Mesothelial cell of epicardium (in vitro differentiated cells): ENCODE results near the gene STAC3. TPM values are rescaled to one million over a fixed set of nuclear protein-coding genes. Genes with fewer than 3 reads are reported as not detected.

ENCODE experiments used
- DNase-seq, 2 experiments: peaks; one replicate each; pipeline ENCODE4 v3.0.0; 2021; ENCODE audit warnings: low spot score in 2 of 2; ENCODE audit not compliant: unreplicated experiment in 2 of 2
- H3K27ac Mint-ChIP-seq: 2 replicates; pipeline ENCODE4 v1.8.0; 2021; ENCODE audit warnings: mixed read lengths
- H3K27me3 Mint-ChIP-seq: 2 replicates; pipeline ENCODE4 v1.8.0; 2021; ENCODE audit warnings: low read depth, mixed read lengths
- H3K36me3 Mint-ChIP-seq: 2 replicates; pipeline ENCODE4 v1.8.0; 2021; ENCODE audit warnings: mixed read lengths
- H3K4me1 Mint-ChIP-seq: 2 replicates; pipeline ENCODE4 v1.8.0; 2021; ENCODE audit warnings: mixed read lengths
- H3K4me3 Mint-ChIP-seq: 2 replicates; pipeline ENCODE4 v1.8.0; 2021; ENCODE audit warnings: mild to moderate bottlenecking, moderate library complexity, mixed read lengths
- H3K9me3 Mint-ChIP-seq: 2 replicates; pipeline ENCODE4 v1.8.0; 2021; ENCODE audit warnings: mixed read lengths
- CTCF ChIP-seq: fragments of 200-600 bp; sonication (generic); IDR thresholded peaks from one replicate; pipeline ENCODE4 v1.5.0; 2021; ENCODE audit warnings: antibody characterized with exemption; ENCODE audit not compliant: unreplicated experiment
- total RNA-seq: library from RNA; stranded (reverse); gene quantifications from 3 replicates; pipeline ENCODE4 v1.2.1, GENCODE V29; 2021

The STAC3 gene
- total RNA-seq, 1 donor from 2014 or later: 9.8 TPM

GRCh38 chr12:57201631-57202030 is 49.4 kb downstream of the STAC3 start:
- Mint-ChIP-seq H3K9me3 (no peaks in the 10 kb centered on the region), H3K36me3 (peaks cover 31% of the 10 kb centered on the region), H3K4me3 (no peak overlapping the region), H3K27me3 (no peaks in the 10 kb centered on the region), H3K4me1 (no peaks in the 10 kb centered on the region), H3K27ac (no peak overlapping the region)
- no peak for DNase-seq
- TF ChIP-seq CTCF: no peak

GRCh38 chr12:57201219-57201618 is 49.8 kb downstream of the STAC3 start:
- no peak overlapping the region for H3K27ac Mint-ChIP-seq
- no peak for TF ChIP-seq CTCF
- H3K4me3 Mint-ChIP-seq: no peak overlapping the region
- H3K9me3 Mint-ChIP-seq: no peaks in the 10 kb centered on the region
- DNase-seq: no peak
- H3K36me3 Mint-ChIP-seq: peaks cover 35% of the 10 kb centered on the region
- H3K27me3 Mint-ChIP-seq: no peaks in the 10 kb centered on the region
- no peaks in the 10 kb centered on the region for H3K4me1 Mint-ChIP-seq

GRCh38 chr12:57200497-57200896 is 50.5 kb downstream of the STAC3 start:
- Mint-ChIP-seq H3K27me3 (no peaks in the 10 kb centered on the region), H3K9me3 (no peaks in the 10 kb centered on the region), H3K27ac (no peak overlapping the region), H3K36me3 (peaks cover 41% of the 10 kb centered on the region), H3K4me3 (no peak overlapping the region), H3K4me1 (no peaks in the 10 kb centered on the region)
- DNase-seq: no peak
- no peak for TF ChIP-seq CTCF

- no peak overlapping the region for H3K4me3 Mint-ChIP-seq
These were observed 51.8 kb downstream of the STAC3 start for GRCh38 chr12:57199191-57199590.

GRCh38 chr12:57198329-57198728 is 52.7 kb downstream of the STAC3 start:
- no peaks in the 10 kb centered on the region for H3K9me3 Mint-ChIP-seq
- H3K27ac Mint-ChIP-seq: no peak overlapping the region
- H3K27me3 Mint-ChIP-seq: no peaks in the 10 kb centered on the region
- no peak overlapping the region for H3K4me3 Mint-ChIP-seq
- no peak for DNase-seq
- no peaks in the 10 kb centered on the region for H3K4me1 Mint-ChIP-seq
- H3K36me3 Mint-ChIP-seq: peaks cover 43% of the 10 kb centered on the region
- TF ChIP-seq CTCF: no peak

More at GRCh38 chr12:57199191-57199590, 51.8 kb downstream of the STAC3 start:
- Mint-ChIP-seq H3K4me1 (no peaks in the 10 kb centered on the region), H3K27ac (no peak overlapping the region), H3K27me3 (no peaks in the 10 kb centered on the region), H3K36me3 (peaks cover 47% of the 10 kb centered on the region), H3K9me3 (no peaks in the 10 kb centered on the region)
- DNase-seq: no peak
- TF ChIP-seq CTCF: no peak

- H3K36me3 Mint-ChIP-seq: peaks cover 42% of the 10 kb centered on the region
- no peak overlapping the region for H3K4me3 Mint-ChIP-seq
- H3K4me1 Mint-ChIP-seq: no peaks in the 10 kb centered on the region
- no peak for TF ChIP-seq CTCF
- DNase-seq: no peak
- no peak overlapping the region for H3K27ac Mint-ChIP-seq
- no peaks in the 10 kb centered on the region for H3K27me3 Mint-ChIP-seq
- no peaks in the 10 kb centered on the region for H3K9me3 Mint-ChIP-seq
These were observed 54.0 kb downstream of the STAC3 start for GRCh38 chr12:57196956-57197355.
